GM12875 (cell line): ENCODE measurements around the gene TTC8.

Experiments used
- H3K4me3 ChIP-seq: one replicate; pipeline ENCODE4 v1.5.1; 2011; ENCODE audit warnings: low read depth, low read length, control low read depth
- CTCF ChIP-seq: IDR thresholded peaks from 2 replicates; pipeline ENCODE4 v1.5.1; 2011; ENCODE audit warnings: low read depth, mild to moderate bottlenecking, control low read depth, inconsistent platforms, low read length, moderate library complexity, borderline replicate concordance; ENCODE audit not compliant: insufficient read depth

The TTC8 gene

DNA sequence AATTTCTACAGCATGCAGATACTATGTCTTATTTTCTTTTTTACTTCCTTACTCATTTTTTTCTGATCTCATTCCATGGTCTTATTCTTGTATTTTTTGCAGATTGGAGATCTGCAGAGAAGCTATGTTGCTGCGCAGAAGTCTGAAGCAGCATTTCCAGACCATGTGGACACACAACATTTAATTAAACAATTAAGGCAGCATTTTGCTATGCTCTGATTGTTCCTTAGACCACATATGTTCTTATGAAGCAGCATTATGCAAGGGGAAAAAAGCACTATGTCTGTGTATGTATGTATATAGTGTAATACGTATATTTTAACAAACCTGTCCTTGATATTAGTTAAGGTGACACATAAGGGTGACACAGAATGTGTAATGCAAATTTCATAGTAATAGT, 52.7 kb downstream of the TTC8 start:
- no peak for TF ChIP-seq CTCF
- H3K4me3 ChIP-seq: no peak overlapping the region

GRCh38 chr14:88879022-88879421, 54.6 kb downstream of the TTC8 start:
- TF ChIP-seq CTCF: no peak

DNA sequence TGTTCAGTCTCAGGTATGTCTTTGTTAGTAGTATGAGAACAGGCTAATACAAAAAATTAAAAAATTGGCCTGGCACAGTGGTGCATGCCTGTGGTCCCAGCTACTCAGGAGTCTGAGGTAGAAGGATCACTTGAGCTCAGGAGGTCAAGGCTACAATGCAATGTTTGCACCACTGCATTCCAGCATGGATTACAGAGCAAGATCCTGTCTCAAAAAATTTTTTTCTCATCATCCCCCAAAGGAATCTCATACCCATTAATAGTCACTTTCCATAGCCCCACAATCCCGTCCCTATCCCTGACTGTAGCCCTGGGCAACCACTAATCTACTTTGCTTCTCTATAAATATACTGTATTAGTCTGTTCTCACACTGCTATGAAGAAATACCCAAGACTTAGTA, 57.8 kb downstream of the TTC8 start:
- H3K4me3 ChIP-seq: no peak overlapping the region
- TF ChIP-seq CTCF: no peak

More at GRCh38 chr14:88879022-88879421, 54.6 kb downstream of the TTC8 start:
- no peak overlapping the region for H3K4me3 ChIP-seq

DNA sequence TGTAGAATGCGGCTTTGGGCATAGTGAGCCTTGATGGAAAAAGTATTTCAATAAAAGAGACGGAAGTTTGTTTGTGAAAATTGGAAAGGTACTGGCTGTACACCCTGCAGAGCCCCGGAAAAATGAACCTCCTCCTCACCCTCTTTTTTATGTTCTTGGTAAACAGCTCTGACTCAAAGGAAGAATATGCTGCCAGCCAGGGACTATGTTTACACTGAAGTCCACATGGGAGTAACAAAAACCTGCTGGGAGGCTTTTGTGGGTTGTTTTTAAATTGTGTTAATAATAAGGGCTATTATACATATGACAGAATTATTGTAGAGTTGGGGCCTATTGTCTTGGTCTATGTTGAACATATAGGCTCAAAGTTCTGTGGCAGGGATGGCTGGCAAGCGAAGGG, 70.7 kb downstream of the TTC8 start:
- no peak for TF ChIP-seq CTCF
- H3K4me3 ChIP-seq: no peak overlapping the region

- H3K4me3 ChIP-seq: no peak overlapping the region
- TF ChIP-seq CTCF: no peak
Measured at GRCh38 chr14:88901189-88901588, 76.7 kb downstream of the TTC8 start.

DNA sequence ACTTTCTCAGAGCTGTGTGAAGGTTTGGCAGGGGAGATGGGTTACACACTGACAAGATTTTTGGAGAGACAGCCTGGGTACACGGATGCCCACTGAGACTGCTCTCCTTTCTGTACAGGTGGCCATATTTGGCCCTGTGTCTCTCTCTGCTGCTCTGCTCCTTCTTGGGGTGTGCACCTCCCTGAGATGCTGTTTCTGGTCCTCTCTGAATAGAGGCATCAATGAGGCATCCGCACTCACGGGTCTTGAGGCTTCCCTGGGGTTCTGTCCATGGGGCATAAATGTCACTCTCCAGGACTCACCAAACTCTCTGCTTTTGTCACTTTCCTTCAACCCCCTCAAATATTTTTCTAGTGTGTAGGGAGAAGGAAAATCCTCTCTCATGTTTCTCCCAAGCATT, 77.5 kb downstream of the TTC8 start:
- H3K4me3 ChIP-seq: no peak overlapping the region
- no peak for TF ChIP-seq CTCF

GRCh38 chr14:88902850-88903249, 78.4 kb downstream of the TTC8 start:
- no peak overlapping the region for H3K4me3 ChIP-seq
- TF ChIP-seq CTCF: no peak
